Caco-2 (cell line): ENCODE data around the gene ZNF273. TPM values are rescaled to one million over a fixed set of nuclear protein-coding genes. Genes with fewer than 3 reads are reported as not detected.

ENCODE experiments used
- BruUV-seq: library from RNA; stranded (reverse); fragments of 400-500 nt; replicated peaks from 2 replicates; lab custom pipeline; 2021; lab: Mats Ljungman, UMichigan
- CTCF ChIA-PET: fragments of 300-600 bp; sonication (Branson Sonifier 250); formaldehyde crosslinking; loops from one replicate; lab custom pipeline; 2022; ENCODE audit warnings: antibody characterized with exemption; lab: Charles Lee
- POLR2A ChIA-PET: fragments of 300-600 bp; sonication (Branson Sonifier 250); formaldehyde crosslinking; loops from one replicate; lab custom pipeline; 2022; ENCODE audit warnings: antibody characterized with exemption; lab: Charles Lee
- DNase-seq, 2 experiments: peaks; one replicate each; pipeline versions ENCODE4 v3.0.0 to v3.0.0-alpha.2; 2020 to 2022
- H3K27me3 ChIP-seq: replicated peaks from 2 replicates; pipeline ENCODE4 v1.6.0; 2011; ENCODE audit warnings: low read length; ENCODE audit not compliant: control insufficient read depth, insufficient read depth
- H3K36me3 ChIP-seq: 2 replicates; pipeline ENCODE4 v1.5.1; 2011; ENCODE audit warnings: low read length; ENCODE audit not compliant: control insufficient read depth, insufficient read depth
- H3K4me1 ChIP-seq: fragments of 250-450 bp; sonication (Bioruptor Pico); 2 replicates; pipeline ENCODE4 v1.5.1; 2020; ENCODE audit warnings: mild to moderate bottlenecking
- H3K4me3 ChIP-seq: 2 replicates; pipeline ENCODE4 v1.5.1; 2011; ENCODE audit warnings: low read depth, mild to moderate bottlenecking, control low read depth, low read length
- H3K9me3 ChIP-seq: fragments of 250-450 bp; sonication (Bioruptor Pico); 2 replicates; pipeline ENCODE4 v1.5.1; 2020; ENCODE audit warnings: mild to moderate bottlenecking, moderate library complexity
- H3K27ac Mint-ChIP-seq: one replicate; pipeline ENCODE4 v1.8.0; 2022; ENCODE audit warnings: mixed read lengths; ENCODE audit not compliant: unreplicated experiment
- H3K27me3 Mint-ChIP-seq: one replicate; pipeline ENCODE4 v1.8.0; 2022; ENCODE audit warnings: mixed read lengths; ENCODE audit not compliant: insufficient read depth, unreplicated experiment
- H3K36me3 Mint-ChIP-seq: one replicate; pipeline ENCODE4 v1.8.0; 2022; ENCODE audit warnings: mild to moderate bottlenecking, mixed read lengths; ENCODE audit not compliant: insufficient read depth, unreplicated experiment
- H3K4me1 Mint-ChIP-seq: one replicate; pipeline ENCODE4 v1.8.0; 2022; ENCODE audit warnings: low read depth, mixed read lengths; ENCODE audit not compliant: unreplicated experiment
- H3K4me3 Mint-ChIP-seq: one replicate; pipeline ENCODE4 v1.8.0; 2022; ENCODE audit warnings: mild to moderate bottlenecking, moderate library complexity, mixed read lengths; ENCODE audit not compliant: unreplicated experiment
- H3K9me3 Mint-ChIP-seq: one replicate; pipeline ENCODE4 v1.8.0; 2022; ENCODE audit warnings: mixed read lengths; ENCODE audit not compliant: unreplicated experiment
- intact Hi-C: fragments of 100-400 bp; cut with micrococcal nuclease; formaldehyde crosslinking; loops from one replicate; pipeline ENCODE4 v1.10.0; 2022; ENCODE audit not compliant: unreplicated experiment
- total RNA-seq: library from RNA; stranded (reverse); gene quantifications from 2 replicates; pipeline ENCODE4 v1.2.3, GENCODE V29; 2022
- TF ChIP-seq, protein P1 (sequence below), 2 experiments: fragments of 200-600 bp in 1 of 2; IDR thresholded peaks; 1 replicate in 1 of 2; 2 replicates in 1 of 2; pipeline versions ENCODE4 v1.5.1 to v1.8.0; 2011 to 2022; ENCODE audit warnings: antibody characterized with exemption in 1 of 2, control low read depth in 1 of 2, inconsistent platforms in 1 of 2, low read depth in 1 of 2, low read length in 1 of 2, mild to moderate bottlenecking in 1 of 2, moderate library complexity in 1 of 2; ENCODE audit not compliant: insufficient read depth in 1 of 2, severe bottlenecking in 1 of 2, unreplicated experiment in 1 of 2

The ZNF273 gene
- total RNA-seq, 1 experiment from 2014 or later: 10.1 TPM

DNA sequence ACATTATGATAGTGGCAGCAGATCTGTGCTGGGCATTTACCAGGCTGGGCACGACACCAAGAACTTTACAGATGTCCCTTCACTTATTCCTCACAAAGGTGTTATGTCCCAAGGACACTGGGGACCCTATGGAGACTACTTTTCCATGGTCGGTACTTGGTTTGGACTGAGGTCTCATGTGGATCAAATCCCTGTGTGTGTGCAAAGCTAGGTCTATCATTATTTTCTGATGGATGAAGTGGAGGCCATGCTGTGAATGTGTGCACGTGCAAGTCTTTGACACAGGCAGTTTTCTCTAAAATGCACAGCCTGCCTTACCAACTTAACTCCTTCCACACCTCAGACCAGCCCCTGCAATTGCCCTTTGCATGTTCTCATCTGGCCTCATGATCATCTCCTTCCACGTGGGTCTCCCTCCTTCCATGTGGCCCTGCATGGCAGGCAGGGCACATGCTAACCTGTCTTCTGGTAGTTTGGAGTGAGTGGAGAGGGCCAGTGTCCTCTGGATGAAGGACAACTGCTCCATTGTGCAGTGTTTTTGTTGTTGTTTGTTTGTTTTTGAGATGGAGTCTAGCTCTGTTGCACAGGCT lies 16.0 kb upstream of the ZNF273 start:
- intact Hi-C loops: no loop called here
- no peak overlapping the region for H3K4me3 Mint-ChIP-seq
- no peaks in the 10 kb centered on the region for H3K4me1 Mint-ChIP-seq
- no peak overlapping the region for H3K4me3 ChIP-seq
- no peaks in the 10 kb centered on the region for H3K9me3 Mint-ChIP-seq
- BruUV-seq: no TSS peak
- H3K9me3 ChIP-seq: peaks cover 8% of the 10 kb centered on the region; the same call in 1 of the 2 replicates
- ChIA-PET POLR2A (no interaction called here), CTCF (interaction anchor here (0.7 kb wide), 1 partner anchor 50 kb away, joined by 3 read pairs; no protein-coding TSS in a partner anchor)
- H3K27me3 ChIP-seq: no peaks in the 10 kb centered on the region
- DNase-seq: no peak
- peaks cover 6% of the 10 kb centered on the region; the same call in 1 of the 2 replicates for H3K4me1 ChIP-seq
- H3K36me3 ChIP-seq: no peaks in the 10 kb centered on the region
- TF ChIP-seq, protein P1, sequence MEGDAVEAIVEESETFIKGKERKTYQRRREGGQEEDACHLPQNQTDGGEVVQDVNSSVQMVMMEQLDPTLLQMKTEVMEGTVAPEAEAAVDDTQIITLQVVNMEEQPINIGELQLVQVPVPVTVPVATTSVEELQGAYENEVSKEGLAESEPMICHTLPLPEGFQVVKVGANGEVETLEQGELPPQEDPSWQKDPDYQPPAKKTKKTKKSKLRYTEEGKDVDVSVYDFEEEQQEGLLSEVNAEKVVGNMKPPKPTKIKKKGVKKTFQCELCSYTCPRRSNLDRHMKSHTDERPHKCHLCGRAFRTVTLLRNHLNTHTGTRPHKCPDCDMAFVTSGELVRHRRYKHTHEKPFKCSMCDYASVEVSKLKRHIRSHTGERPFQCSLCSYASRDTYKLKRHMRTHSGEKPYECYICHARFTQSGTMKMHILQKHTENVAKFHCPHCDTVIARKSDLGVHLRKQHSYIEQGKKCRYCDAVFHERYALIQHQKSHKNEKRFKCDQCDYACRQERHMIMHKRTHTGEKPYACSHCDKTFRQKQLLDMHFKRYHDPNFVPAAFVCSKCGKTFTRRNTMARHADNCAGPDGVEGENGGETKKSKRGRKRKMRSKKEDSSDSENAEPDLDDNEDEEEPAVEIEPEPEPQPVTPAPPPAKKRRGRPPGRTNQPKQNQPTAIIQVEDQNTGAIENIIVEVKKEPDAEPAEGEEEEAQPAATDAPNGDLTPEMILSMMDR (IDR thresholded peaks at IDR 0.05; ENCODE audit: insufficient read depth in 1 of 2, low read depth in 1 of 2, low read length in 1 of 2, severe bottlenecking in 1 of 2, unreplicated experiment in 1 of 2): no peak
- no peak overlapping the region for H3K27ac Mint-ChIP-seq
- no peaks in the 10 kb centered on the region for H3K36me3 Mint-ChIP-seq
- H3K27me3 Mint-ChIP-seq: peaks cover 3% of the 10 kb centered on the region

GRCh38 chr7:64887756-64888508 lies 15.1 kb upstream of the ZNF273 start:
- Mint-ChIP-seq H3K4me1 (no peaks in the 10 kb centered on the region), H3K27ac (no peak overlapping the region), H3K9me3 (no peaks in the 10 kb centered on the region), H3K36me3 (no peaks in the 10 kb centered on the region), H3K4me3 (peak overlapping the region; percentile 73), H3K27me3 (peaks cover 3% of the 10 kb centered on the region)
- no TSS peak for BruUV-seq
- H3K9me3 ChIP-seq: 0 out of 2 replicates have a peak, but pooled peaks cover 3% of the 10 kb centered on the region
- H3K27me3 ChIP-seq: no peaks in the 10 kb centered on the region
- ChIA-PET CTCF (interaction anchor here (0.6 to 1.1 kb wide), 5 partner anchors 15 to 119 kb away, joined by 3 to 7 read pairs (median 3); partner anchors contain the start of genes ERV3-1 and ZNF273), POLR2A (interaction anchor here (0.7 kb wide), 1 partner anchor 15 kb away, joined by 3 read pairs; the partner anchor contains the start of gene ZNF273)
- peaks cover 6% of the 10 kb centered on the region; the same call in 1 of the 2 replicates for H3K4me1 ChIP-seq
- H3K36me3 ChIP-seq: no peaks in the 10 kb centered on the region
- TF ChIP-seq, protein P1 (IDR thresholded peaks at IDR 0.05; ENCODE audit: insufficient read depth in 1 of 2, low read depth in 1 of 2, low read length in 1 of 2, severe bottlenecking in 1 of 2, unreplicated experiment in 1 of 2): peak; percentile 40 to 58
- intact Hi-C loops: loop anchor here (1.0 kb wide), 2 partner anchors 15 to 419 kb away; partner anchors contain the start of gene ZNF273
- DNase-seq: peak; percentile 58 to 62
- peak overlapping the region; percentile 63 for H3K4me3 ChIP-seq

DNA sequence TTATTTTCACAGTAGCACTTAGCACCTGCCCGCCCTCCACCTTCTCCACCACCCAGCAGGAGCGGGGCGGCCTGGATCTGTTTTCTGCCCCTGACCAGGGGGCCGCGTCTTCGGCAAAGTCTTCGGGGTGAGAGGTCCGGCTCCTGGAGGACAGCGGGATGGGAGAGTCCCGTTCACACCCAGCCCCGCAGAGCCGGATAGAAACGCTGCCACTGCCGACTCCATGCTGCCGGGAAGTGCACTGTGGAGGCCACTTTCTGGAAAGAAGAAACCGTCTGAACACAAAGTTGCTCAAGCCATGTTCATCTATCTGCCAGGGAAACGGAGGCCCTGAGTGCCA lies 14.5 kb upstream of the ZNF273 start:
- H3K4me1 ChIP-seq: peaks cover 6% of the 10 kb centered on the region; the same call in 1 of the 2 replicates
- TF ChIP-seq, protein P1 (IDR thresholded peaks at IDR 0.05; ENCODE audit: insufficient read depth in 1 of 2, low read depth in 1 of 2, low read length in 1 of 2, severe bottlenecking in 1 of 2, unreplicated experiment in 1 of 2): no peak
- 0 out of 2 replicates have a peak, but pooled peaks cover 3% of the 10 kb centered on the region for H3K9me3 ChIP-seq
- no peaks in the 10 kb centered on the region for H3K4me1 Mint-ChIP-seq
- ChIA-PET CTCF (interaction anchor here (0.6 to 1.1 kb wide), 3 partner anchors 14 to 118 kb away, joined by 3 to 7 read pairs (median 4); partner anchors contain the start of genes ERV3-1 and ZNF273), POLR2A (no interaction called here)
- H3K36me3 Mint-ChIP-seq: no peaks in the 10 kb centered on the region
- H3K27ac Mint-ChIP-seq: no peak overlapping the region
- intact Hi-C loops: loop anchor here (1.0 kb wide), 2 partner anchors 15 to 419 kb away; partner anchors contain the start of gene ZNF273
- peak in 1 of 2 experiments; percentile 11 for DNase-seq
- H3K4me3 ChIP-seq: peak overlapping the region; percentile 63
- H3K9me3 Mint-ChIP-seq: no peaks in the 10 kb centered on the region
- BruUV-seq: no TSS peak
- H3K36me3 ChIP-seq: no peaks in the 10 kb centered on the region
- H3K27me3 ChIP-seq: no peaks in the 10 kb centered on the region
- H3K27me3 Mint-ChIP-seq: peaks cover 3% of the 10 kb centered on the region
- H3K4me3 Mint-ChIP-seq: peak overlapping the region; percentile 73
